Fibroblast of skin of right quadriceps (primary cell): ENCODE results near the gene TNFRSF12A.
"Not testable (repeated sequence)": the region's sequence is repeated elsewhere in the genome, so short reads cannot be mapped to it uniquely, and the experiment has no call there.

ENCODE experiments used
- DNase-seq: peaks from one replicate; pipeline ENCODE4 v3.0.0-alpha.2; 2013

The TNFRSF12A gene

GRCh38 chr16:3051494-3051893, 31.3 kb downstream of the TNFRSF12A start:
- no peak for DNase-seq

DNA sequence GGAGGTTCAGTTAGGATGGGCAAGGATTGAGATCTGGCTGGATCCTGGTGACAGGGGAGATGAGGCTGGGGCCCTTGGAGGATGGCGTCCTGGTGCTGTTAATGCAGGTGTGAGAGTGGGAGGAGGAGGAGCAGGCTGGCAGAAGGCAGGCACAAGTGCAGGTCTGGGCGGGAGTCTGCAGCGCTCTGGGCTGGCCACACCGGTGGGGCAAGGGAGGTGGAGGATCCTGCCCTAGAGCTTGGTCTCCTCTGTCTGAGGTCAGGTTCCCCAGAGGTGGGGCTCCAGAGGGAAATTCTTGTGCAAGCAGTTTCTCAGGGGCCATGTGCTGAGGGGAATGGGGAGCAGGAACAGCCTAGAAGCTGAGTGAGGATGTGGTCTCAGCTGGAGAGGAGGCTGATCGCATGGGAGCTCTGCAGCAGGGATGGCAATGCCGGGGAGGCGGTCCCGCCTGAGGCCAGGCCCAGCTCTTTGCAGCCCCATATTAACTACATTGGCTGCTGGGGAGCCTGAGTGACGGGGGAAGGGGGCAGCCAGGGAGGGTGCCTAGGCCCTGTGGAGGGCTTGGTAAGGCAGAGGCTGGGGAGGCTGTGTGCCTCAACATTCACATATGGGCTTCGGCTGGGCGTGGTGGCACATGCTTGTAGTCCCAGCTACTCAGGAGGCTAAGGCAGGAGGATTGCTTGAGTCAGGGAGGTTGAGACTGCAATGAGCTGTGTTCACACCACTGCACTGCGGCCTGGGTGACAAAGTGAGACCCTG, 32.6 kb downstream of the TNFRSF12A start:
- DNase-seq, result not testable (repeated sequence)

- DNase-seq, result not testable (repeated sequence)
These were observed 33.2 kb downstream of the TNFRSF12A start for GRCh38 chr16:3053330-3053710.

- no peak for DNase-seq
These were observed 35.0 kb downstream of the TNFRSF12A start for GRCh38 chr16:3054965-3055733.

GRCh38 chr16:3055734-3056115, 35.6 kb downstream of the TNFRSF12A start:
- not testable (repeated sequence) for DNase-seq

GRCh38 chr16:3056336-3057180, 36.4 kb downstream of the TNFRSF12A start:
- DNase-seq, result no peak

DNA sequence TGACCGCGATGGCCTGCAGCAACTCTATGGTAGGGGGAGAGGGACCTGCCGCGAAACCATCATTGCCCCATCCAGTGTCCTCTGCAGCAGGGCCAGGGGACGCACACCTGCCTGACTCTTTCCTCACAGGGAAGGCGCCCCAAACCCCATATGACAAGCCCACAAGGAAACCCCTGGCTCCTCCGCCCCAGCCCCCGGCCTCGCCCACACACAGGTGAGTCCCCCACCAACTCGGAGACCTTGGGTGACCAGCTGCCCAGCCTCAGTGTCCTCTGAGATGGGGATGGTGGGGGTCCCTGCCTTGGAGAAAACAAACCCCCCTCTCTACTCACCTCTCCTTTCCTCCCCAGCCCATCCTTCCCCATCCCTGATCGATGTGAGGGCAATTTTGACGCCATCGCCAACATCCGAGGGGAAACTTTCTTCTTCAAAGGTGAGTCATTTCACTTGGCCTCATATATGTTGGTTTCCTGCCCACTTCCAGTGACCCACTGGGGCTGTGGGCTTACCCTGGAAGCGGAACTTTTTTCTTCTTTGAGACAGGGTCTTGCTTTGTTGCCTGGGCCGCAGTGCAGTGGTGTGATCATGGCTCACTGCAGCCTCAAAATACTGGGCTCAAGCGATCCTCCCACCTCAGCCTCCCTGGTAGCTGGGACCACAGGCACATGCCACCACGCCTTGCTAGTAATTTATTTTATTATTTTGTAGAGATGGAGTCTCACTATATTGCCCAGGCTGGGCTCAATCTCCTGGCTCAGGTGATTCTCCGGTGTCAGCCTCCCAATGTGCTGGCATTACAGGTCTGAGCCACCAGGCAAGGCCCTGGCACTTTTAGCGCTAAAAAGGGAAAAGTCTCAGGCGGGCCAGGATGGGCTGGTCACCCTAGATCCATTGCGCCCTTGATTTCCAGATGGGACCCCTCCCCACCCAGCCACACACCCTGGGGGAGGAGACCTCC, 37.3 kb downstream of the TNFRSF12A start:
- DNase-seq, result no peak

- DNase-seq, result peak; percentile 45
These were observed 38.2 kb downstream of the TNFRSF12A start for GRCh38 chr16:3058139-3059030.

- DNase-seq, result peak; percentile 85
These were observed 39.0 kb downstream of the TNFRSF12A start for GRCh38 chr16:3059041-3059722.

DNA sequence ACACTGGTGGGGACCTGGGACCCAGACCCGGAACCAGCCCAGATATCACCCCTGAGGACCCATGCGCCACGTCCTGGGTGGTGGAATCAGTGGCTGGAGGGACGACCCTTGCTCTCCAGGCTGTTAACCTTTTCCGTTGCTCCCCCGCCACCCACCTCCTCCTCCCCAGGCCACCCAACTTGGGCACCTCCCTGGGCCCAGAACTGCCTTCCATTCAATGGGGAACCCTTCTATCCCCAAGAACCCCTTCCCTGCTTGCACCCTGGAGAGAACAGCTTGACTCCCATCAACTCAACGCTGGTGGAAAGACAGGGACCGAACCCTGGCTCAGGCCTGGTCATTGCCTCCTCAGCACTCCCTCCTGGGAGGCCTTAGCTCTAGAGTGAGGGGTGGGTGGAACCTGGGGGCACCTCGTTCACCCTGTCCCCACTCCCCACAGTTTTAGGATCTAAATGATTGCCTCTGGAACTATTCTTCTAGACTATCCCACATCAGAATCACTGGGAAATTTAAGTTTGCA, 39.6 kb downstream of the TNFRSF12A start:
- DNase-seq, result no peak

DNA sequence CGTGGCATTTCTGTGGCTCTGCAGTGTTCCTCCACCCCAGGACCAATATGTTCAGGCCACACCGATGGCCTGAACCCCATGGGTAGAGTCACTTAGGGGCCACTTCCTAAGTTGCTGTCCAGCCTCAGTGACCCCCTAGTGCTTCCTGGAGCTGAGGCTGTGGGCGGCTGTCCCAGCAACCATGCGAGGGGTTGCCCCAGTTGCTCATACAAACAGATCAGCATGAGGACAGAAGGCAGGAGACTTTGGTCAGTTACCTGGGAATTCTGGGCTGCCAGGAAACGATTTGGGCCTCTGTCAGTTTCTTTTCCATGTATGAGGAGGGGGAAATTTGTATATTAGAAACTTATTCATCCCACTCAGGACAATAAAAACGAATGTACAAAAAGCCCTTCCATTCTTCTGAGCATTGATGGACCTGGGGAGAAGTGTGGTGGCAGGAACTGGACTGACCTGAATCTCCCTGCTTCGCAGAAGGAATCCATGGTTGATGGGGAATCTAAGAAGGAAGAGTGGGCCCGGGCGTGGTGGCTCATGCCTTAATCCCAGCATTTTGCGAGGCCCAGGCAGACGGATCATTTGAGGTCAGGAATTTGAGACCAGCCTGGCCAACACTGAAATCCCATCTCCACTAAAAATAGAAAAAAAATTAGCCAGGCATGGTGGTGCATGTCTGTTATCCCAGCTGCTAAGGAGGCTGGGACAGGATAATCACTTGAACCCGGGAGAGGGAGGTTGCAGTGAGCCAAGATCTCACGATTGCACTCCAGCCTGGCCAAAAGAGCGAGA, 40.4 kb downstream of the TNFRSF12A start:
- DNase-seq, result no peak

DNA sequence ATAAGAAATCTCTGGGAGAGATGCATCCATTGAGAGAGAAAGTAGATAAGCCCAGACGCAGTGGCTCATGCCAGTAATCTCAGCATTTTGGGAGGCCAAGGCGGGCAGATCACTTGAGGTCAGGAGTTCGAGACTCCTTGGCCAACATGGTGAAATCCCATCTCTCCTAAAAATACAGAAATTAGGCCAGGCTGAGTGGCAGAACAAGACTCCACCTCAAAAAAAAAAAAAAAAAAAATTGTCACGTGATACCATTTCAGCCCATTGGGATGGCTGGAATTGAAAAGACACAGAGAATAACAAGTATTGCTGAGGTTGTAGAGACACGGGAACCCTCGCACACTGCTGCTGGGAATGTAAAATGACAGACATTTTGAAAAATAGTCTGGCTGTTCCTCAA, 42.4 kb downstream of the TNFRSF12A start:
- DNase-seq, result no peak

- no peak for DNase-seq
These were observed 43.6 kb downstream of the TNFRSF12A start for GRCh38 chr16:3063625-3064386.

GRCh38 chr16:3065069-3065741, 45.0 kb downstream of the TNFRSF12A start, which contains the start of gene IL32:
Gene IL32, plus strand, starts transcription at chr16:3065640. Its CDS starts 172 bp downstream, at chr16:3065812.
- peak; percentile 62 for DNase-seq

DNA sequence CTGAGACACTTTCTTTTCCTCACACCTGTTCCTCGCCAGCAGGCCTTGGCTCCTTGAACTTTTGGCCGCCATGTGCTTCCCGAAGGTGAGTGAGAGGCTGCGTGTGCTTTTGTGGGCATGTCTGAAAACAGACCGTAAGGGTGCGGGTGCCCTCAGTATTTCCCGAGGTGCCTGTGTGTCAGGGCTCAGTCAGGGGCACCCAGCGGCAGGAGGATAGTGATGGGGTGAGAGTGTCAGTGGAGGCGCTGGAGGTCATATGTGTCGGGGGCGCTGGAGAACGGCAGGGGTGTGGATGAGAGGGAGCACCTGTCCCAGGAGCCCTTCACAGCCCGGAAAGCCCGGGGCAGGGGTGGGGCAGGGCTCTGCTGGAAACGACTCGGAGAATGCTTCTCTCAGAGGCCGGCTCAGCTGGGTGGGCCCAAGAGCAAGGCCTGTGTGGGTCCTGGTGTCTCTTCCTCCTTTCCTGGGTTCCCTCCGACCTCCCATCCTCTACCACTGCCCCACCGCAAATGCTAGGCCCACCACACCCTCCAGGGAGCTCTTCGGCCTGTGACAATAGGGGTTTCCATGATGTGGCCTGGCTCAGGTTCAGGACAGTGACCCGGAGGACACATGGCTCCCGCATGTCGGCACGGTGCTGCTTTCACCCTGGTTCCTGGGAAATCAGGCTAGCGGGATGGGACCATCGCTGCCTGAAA, 45.7 kb downstream of the TNFRSF12A start:
- DNase-seq, result no peak

DNA sequence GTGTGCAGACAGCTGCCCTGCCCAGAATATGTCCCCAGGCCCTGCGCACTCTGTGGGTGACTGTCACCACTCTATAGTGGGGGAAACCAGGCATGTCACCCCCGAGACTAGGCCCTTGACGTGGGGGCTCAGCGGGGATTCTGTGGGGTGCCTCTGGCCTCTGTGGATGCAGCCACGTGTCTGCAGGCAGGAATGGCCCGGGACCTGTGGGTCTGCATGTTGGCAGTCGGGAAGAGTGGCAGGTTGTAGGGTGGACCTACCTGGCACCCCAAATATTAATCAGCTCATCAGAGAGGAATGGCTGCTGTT, 46.2 kb downstream of the TNFRSF12A start:
- no peak for DNase-seq

GRCh38 chr16:3068487-3068886, 48.3 kb downstream of the TNFRSF12A start:
- no peak for DNase-seq
